Coronary artery (tissue), 2 donors: ENCODE results near the gene IL9.

ENCODE experiments used
- DNase-seq: peaks from one replicate; pipeline ENCODE4 v3.0.0-alpha.2; 2017; ENCODE audit warnings: low spot score
- H3K27ac ChIP-seq, 2 donors: fragments of 200-600 bp; sonication (generic); one replicate each; pipeline ENCODE4 v1.5.1; 2016 to 2019
- H3K4me3 ChIP-seq: fragments of 200-600 bp; sonication (generic); 2 replicates; pipeline ENCODE4 v1.5.1; 2016; ENCODE audit warnings: mild to moderate bottlenecking, moderate library complexity
- TF ChIP-seq, protein P1 (sequence below): fragments of 200-600 bp; sonication (generic); IDR thresholded peaks from one replicate; pipeline ENCODE4 v1.5.1; 2019; ENCODE audit warnings: antibody characterized with exemption

The IL9 gene

DNA sequence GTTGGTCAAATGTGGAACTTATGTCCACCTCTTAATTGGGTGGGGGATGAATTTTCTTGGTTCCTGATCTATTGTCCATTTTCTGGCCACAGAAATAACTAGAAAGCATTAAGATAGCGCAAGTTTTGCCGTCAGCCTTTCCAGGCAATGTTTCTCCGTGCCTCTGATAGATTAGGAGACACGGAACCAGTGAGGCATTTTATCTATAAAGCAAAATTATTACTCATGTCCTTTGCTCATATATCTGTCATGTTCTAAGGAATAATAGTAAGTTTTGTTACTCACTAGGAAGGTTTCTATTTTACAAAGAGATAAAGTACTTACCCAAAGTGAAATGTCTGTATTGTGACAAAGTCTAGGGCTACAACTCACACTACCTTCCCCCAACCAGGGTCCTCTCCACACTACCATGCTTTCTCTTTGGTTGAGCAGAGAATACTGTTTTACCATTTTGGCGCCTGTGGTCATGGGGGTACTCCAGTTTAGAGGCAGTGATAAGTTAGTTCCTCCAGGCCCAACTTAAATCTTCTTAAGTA lies 19.9 kb upstream of the IL9 start:
- DNase-seq = no peak
- Histone ChIP-seq H3K27ac (no peak overlapping the region), H3K4me3 (no peak overlapping the region)
- TF ChIP-seq, protein P1, sequence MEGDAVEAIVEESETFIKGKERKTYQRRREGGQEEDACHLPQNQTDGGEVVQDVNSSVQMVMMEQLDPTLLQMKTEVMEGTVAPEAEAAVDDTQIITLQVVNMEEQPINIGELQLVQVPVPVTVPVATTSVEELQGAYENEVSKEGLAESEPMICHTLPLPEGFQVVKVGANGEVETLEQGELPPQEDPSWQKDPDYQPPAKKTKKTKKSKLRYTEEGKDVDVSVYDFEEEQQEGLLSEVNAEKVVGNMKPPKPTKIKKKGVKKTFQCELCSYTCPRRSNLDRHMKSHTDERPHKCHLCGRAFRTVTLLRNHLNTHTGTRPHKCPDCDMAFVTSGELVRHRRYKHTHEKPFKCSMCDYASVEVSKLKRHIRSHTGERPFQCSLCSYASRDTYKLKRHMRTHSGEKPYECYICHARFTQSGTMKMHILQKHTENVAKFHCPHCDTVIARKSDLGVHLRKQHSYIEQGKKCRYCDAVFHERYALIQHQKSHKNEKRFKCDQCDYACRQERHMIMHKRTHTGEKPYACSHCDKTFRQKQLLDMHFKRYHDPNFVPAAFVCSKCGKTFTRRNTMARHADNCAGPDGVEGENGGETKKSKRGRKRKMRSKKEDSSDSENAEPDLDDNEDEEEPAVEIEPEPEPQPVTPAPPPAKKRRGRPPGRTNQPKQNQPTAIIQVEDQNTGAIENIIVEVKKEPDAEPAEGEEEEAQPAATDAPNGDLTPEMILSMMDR = no peak

DNA sequence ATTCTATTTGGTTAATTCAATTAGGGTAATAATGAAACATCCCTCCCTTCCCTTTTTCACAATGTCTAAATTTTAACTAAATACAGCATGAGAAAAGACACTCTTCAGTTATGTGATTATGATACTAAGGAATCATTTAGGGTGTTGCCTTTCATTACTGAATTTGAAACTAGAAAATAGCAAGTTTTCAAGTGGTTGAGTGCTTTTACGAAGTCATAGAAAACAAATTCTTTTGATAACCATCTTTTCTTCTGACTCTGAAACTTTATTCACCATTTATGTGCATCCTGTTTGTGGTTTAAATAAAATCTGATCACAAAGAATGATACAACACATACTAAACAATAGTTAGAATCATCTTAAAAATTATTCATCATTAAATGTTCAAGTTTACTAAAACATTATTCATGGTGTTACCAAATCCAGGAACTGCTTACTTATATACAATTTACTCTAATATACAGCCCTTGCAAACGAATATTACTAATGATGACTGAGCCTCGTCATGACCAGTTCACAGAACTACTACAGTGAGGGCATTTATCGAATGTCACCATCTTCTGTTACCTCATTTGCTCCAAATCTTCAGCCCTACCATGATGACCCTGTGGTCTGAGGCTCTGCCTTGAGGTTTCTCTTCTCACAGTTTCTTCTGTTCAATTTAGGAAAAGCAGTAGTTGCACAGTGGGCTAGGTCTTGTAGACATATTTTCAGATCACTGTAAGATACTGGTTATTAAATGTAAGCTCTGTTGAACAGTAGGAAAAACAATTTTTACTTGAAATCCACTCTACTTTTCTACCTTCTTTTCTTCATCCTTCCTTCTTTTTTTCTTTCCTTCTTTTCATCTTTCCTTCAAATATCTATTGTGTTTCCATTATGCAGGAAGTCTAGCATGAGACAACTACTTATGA lies 18.3 kb upstream of the IL9 start:
- DNase-seq = no peak
- Histone ChIP-seq H3K4me3 (no peak overlapping the region), H3K27ac (no peak overlapping the region)
- TF ChIP-seq, protein P1 = no peak

DNA sequence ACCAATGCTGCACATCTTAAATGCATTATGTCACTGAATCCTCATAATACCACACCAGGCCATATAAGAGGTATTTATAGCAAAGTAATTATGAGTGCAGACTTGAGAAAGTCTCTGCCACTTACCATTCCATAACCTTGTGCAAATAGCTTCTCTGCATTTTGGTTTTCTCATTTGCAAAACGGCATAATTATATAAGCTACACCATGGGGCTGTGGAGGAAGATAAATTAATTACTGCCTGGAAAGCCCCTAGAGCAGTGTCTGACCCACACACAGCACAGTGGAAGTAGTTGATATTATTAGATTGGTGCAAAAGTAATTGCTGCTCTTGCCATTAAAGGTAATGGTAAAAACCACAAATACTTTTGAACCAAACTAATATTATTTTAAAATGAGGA lies 9.5 kb upstream of the IL9 start:
- TF ChIP-seq, protein P1 = no peak
- Histone ChIP-seq H3K4me3 (no peak overlapping the region), H3K27ac (no peak overlapping the region)
- DNase-seq = no peak

DNA sequence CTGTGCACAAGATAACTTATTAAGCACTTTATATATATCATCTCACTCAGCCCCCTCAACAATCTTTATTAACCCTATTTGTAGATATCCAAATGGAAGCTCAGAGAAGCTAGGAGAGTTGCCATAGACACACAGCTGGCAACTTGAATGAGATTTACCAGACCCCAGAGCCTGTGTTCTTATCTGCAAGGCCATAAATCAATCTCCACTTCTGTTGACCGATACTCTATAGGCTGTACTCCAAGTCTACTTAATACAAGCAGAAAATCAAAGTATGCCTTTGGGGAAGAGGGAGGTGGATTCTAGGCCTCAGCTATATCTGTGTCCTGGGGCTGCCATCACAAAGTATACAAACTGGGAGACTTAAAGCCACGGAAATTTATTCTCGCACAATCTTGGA lies 6.0 kb upstream of the IL9 start:
- no peak overlapping the region for H3K4me3 ChIP-seq
- H3K27ac ChIP-seq = no peak overlapping the region
- TF ChIP-seq, protein P1 = no peak
- no peak for DNase-seq

DNA sequence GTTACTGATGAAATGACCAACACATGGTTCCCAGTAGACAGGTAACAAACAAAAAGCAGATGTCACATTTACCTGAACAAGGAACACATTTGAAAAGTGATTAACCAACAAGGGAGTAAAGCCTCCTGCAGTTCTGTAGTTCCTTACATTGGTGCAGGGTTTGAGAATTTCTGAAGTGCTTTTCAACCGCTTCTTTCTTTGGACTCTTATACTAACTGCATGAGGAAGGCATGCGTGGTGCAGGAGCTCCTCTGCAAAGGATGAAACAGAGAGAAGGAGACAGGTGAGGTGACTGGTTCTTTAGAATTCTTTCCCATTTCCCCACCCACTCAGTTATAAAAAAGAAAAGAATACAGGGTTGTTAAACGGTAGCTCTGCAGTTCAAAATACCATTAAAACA lies 4.6 kb upstream of the IL9 start:
- no peak overlapping the region for H3K4me3 ChIP-seq
- TF ChIP-seq, protein P1 = no peak
- DNase-seq = no peak
- H3K27ac ChIP-seq = no peak overlapping the region

DNA sequence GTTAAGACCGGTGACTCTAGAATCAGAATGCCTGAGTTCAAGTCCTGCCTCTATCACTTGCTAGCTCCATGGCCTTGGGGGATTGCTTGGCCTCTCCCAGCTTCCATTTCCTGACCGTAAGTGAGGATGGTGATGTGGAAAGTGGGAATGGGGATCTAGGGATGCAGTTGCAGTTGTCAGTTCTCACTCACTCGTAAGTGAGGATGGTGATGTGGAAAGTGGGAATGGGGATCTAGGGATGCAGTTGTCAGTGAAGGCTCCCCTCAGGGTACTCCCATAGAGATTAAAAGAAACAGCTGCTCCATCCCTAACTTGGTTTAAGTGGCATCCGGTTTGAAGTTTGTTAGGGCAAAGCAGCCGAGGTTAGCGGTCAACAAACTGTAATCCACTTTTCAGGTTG lies 3.0 kb upstream of the IL9 start:
- Histone ChIP-seq H3K27ac (no peak overlapping the region), H3K4me3 (no peak overlapping the region)
- no peak for DNase-seq
- TF ChIP-seq, protein P1 = no peak

DNA sequence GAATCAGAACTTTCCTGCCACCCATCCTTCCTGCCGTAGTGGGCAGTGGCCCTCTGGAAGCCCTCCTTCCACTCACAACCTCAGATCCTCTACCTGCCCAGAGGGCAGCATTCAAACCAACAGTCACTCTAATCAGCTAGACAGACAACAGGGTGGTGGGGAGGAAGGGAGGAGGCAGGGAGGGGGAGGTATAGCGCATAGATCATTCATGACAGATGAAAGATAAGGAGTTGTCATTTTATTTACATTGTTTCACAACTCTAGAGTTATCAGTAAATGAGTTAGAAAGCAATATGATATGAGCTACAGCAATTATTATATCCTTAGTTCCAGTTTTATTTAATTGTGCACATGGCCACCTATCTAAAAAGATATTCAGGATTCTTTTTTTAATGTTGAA lies 852 bp downstream of the IL9 start:
- no peak for DNase-seq
- H3K4me3 ChIP-seq = no peak overlapping the region
- TF ChIP-seq, protein P1 = no peak
- no peak overlapping the region for H3K27ac ChIP-seq
